ENCODE results near the gene LMX1A. TPM values are rescaled to one million over a fixed set of nuclear protein-coding genes. Genes with fewer than 3 reads are reported as not detected.
A peak's percentile ranks its signal among the peaks of the same experiment; 100 is the strongest.

LMX1A gene
- polyA plus RNA-seq (2011; rRNA removed) (not detected in 2 replicates), polyA plus RNA-seq (2017; fragmentation: RNase III; extraction: RNeasy Plus Mini Kit Qiagen cat#74134 plus additional on column Dnase treatment) (not detected in 3 replicates), polyA minus RNA-seq (2011; rRNA and poly(A)+ RNA removed) (not detected in 2 replicates)
- polyA plus RNA-seq (2012; cell fraction: cytosol; rRNA removed), result not detected in 2 replicates
- polyA plus RNA-seq (2012; cell fraction: nucleus; rRNA removed), result not detected in 2 replicates

DNA sequence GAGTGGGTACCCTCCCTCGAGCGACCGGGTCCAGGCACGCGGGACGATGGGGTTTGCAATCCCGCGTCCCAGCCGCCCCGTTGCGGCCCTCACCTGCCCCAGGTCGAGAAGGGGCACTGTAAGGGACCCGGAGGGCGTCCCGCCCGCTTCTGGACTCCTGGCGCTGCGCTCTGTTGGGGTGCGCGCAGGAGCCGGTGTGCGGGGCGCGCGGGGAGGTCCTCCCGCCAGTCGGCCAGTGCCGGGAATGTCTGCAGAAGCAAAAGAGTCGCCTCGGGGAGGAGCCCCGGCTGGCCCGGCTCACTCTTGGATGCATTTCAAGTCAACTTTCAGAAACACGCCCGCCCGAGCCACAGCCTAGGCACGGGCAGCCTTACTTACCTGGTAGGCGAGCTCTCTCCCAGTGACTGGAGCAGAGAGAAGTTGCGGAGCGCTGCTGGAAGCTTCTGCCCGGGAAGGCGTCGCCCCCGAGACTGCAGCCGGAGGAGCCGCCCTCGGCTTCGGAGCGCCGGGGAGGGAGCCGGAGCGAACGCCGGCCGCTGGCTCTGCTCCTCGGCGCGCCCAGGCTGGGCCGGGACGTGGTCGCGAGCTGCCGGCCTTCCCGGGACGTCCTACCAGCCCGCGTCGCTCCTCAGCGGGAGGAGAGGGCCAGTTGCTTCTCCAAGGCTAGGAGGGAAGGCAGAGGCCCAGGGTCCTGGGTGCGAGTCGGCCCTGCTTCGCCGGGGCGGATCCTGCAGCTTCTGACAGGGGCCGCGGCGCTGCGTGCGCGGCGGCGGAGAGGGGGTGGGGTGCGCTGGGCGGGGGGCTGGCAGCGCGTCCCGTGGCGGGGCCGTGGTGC lies at the start of gene LMX1A:
Gene LMX1A (minus strand): TSS at position 739 of the 835 bp plus-strand sequence. CDS start 1,156 bp downstream, outside the sequence.
- no peak within 1 kb of the TSS for H3K27ac ChIP-seq
- POLR2A ChIA-PET, result no interaction called here
- DNase-seq (ENCODE audit: low read depth in 1 of 2, low spot score in 1 of 2) (peak; percentile 14 to 18), ATAC-seq (peak; percentile 37 to 65; a peak in 5 of 6 replicates), FAIRE-seq (no peak)
- H3K9me3 ChIP-seq, result no peaks in the 10 kb centered on the region
- TF ChIP-seq ZSCAN20 (CRISPR knock-in tag; IDR thresholded peaks at IDR 0.05), result no peak
- TF ChIP-seq, protein P1, sequence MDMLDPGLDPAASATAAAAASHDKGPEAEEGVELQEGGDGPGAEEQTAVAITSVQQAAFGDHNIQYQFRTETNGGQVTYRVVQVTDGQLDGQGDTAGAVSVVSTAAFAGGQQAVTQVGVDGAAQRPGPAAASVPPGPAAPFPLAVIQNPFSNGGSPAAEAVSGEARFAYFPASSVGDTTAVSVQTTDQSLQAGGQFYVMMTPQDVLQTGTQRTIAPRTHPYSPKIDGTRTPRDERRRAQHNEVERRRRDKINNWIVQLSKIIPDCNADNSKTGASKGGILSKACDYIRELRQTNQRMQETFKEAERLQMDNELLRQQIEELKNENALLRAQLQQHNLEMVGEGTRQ (IDR thresholded peaks at IDR 0.05), result no peak
- TF ChIP-seq ESRRA (IDR thresholded peaks at IDR 0.05; ENCODE audit: borderline replicate concordance, low read length), result no peak
- TF ChIP-seq CHD4 (IDR thresholded peaks at IDR 0.05; ENCODE audit: borderline replicate concordance), result no peak
- TF ChIP-seq GATA3 (IDR thresholded peaks at IDR 0.05; ENCODE audit: borderline replicate concordance), result no peak
- TF ChIP-seq HOXB13 (CRISPR knock-in tag; IDR thresholded peaks at IDR 0.05; ENCODE audit: low read depth), result no peak
- TF ChIP-seq EHMT2 (IDR thresholded peaks at IDR 0.05; ENCODE audit: low read depth), result no peak
- TF ChIP-seq, protein P2, sequence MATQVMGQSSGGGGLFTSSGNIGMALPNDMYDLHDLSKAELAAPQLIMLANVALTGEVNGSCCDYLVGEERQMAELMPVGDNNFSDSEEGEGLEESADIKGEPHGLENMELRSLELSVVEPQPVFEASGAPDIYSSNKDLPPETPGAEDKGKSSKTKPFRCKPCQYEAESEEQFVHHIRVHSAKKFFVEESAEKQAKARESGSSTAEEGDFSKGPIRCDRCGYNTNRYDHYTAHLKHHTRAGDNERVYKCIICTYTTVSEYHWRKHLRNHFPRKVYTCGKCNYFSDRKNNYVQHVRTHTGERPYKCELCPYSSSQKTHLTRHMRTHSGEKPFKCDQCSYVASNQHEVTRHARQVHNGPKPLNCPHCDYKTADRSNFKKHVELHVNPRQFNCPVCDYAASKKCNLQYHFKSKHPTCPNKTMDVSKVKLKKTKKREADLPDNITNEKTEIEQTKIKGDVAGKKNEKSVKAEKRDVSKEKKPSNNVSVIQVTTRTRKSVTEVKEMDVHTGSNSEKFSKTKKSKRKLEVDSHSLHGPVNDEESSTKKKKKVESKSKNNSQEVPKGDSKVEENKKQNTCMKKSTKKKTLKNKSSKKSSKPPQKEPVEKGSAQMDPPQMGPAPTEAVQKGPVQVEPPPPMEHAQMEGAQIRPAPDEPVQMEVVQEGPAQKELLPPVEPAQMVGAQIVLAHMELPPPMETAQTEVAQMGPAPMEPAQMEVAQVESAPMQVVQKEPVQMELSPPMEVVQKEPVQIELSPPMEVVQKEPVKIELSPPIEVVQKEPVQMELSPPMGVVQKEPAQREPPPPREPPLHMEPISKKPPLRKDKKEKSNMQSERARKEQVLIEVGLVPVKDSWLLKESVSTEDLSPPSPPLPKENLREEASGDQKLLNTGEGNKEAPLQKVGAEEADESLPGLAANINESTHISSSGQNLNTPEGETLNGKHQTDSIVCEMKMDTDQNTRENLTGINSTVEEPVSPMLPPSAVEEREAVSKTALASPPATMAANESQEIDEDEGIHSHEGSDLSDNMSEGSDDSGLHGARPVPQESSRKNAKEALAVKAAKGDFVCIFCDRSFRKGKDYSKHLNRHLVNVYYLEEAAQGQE (IDR thresholded peaks at IDR 0.05), result no peak
- no peak for TF ChIP-seq POLR2AphosphoS2 (conservative IDR thresholded peaks at IDR 0.05; ENCODE audit: low read length)
- no peak for TF ChIP-seq BCL3 (IDR thresholded peaks at IDR 0.05)
- TF ChIP-seq TFCP2L1 (CRISPR knock-in tag; IDR thresholded peaks at IDR 0.05), result no peak
- TF ChIP-seq SMC3 (IDR thresholded peaks at IDR 0.05), result no peak
- CTCF ChIA-PET, result interaction anchor here (1.4 to 1.7 kb wide), 2 partner anchors 11 to 12 kb away, joined by 7 to 9 read pairs; no protein-coding TSS in a partner anchor
- H3K4me2 ChIP-seq, result peak within 1 kb of the TSS; percentile 79
- peak within 1 kb of the TSS; percentile 35 for H3K4me3 ChIP-seq
- peaks cover 3% of the 10 kb centered on the region; the same call in 1 of the 3 replicates for H3K4me1 ChIP-seq
- 8% methylated on average over 46 of the region's 88 CpGs for WGBS (ENCODE audit: missing lambda C conversion rate)

GRCh38 chr1:165403835-165404482 lies 47.4 kb upstream of the LMX1A start:
- ATAC-seq (peak; percentile 80 to 87), FAIRE-seq (peak; percentile 46), DNase-seq (ENCODE audit: low read depth in 1 of 2, low spot score in 1 of 2) (peak; percentile 21 to 28)
- CTCF ChIA-PET, result interaction anchor here (0.6 to 5.0 kb wide), 18 partner anchors 10 to 898 kb away, joined by 3 to 77 read pairs (median 4); partner anchors contain the start of gene RXRG
- Histone ChIP-seq H3K27ac (no peak overlapping the region), H3K4me3 (no peak overlapping the region), H3K9me3 (no peaks in the 10 kb centered on the region), H3K4me1 (no peaks in the 10 kb centered on the region), H3K4me2 (no peak overlapping the region)
- 9% methylated on average over 3 of the region's 3 CpGs for WGBS (ENCODE audit: missing lambda C conversion rate)
- TF ChIP-seq, protein P2 (IDR thresholded peaks at IDR 0.05), result no peak
- TF ChIP-seq CTCF (IDR thresholded peaks at IDR 0.05), result peak; percentile 60
- peak; percentile 79 for TF ChIP-seq SMC3 (IDR thresholded peaks at IDR 0.05)
- peak; percentile 75 to 76 for TF ChIP-seq RAD21 (conservative IDR thresholded peaks at IDR 0.05 in 1 of 2, IDR thresholded peaks at IDR 0.05 in 1 of 2)
- no peak for TF ChIP-seq ZSCAN20 (CRISPR knock-in tag; IDR thresholded peaks at IDR 0.05)
- POLR2A ChIA-PET, result no interaction called here

All from A549 (cell line).